Fibroblast of lung (primary cell): ENCODE measurements around the gene MYPN. TPM values are rescaled to one million over a fixed set of nuclear protein-coding genes. Genes with fewer than 3 reads are reported as not detected.

Experiments
- DNase-seq, 2 donors: peaks; one replicate each; pipeline versions ENCODE4 v3.0.0 to v3.0.0-alpha.2; 2010; ENCODE audit warnings: low read depth in 2 of 2
- H2AFZ ChIP-seq: 2 replicates; pipeline ENCODE4 v1.5.1; 2012; ENCODE audit warnings: low read length, control low read depth, inconsistent platforms
- H3K27ac ChIP-seq: 2 replicates; pipeline ENCODE4 v1.5.1; 2011; ENCODE audit warnings: low read length, control low read depth; ENCODE audit not compliant: insufficient read depth
- H3K27me3 ChIP-seq: 2 replicates; pipeline ENCODE4 v1.5.1; 2011; ENCODE audit warnings: mild to moderate bottlenecking, low read length; ENCODE audit not compliant: control insufficient read depth, insufficient read depth
- H3K36me3 ChIP-seq: 2 replicates; pipeline ENCODE4 v1.5.1; 2011; ENCODE audit warnings: low read length; ENCODE audit not compliant: control insufficient read depth, insufficient read depth
- H3K4me1 ChIP-seq: 2 replicates; pipeline ENCODE4 v1.5.1; 2011; ENCODE audit warnings: low read length; ENCODE audit not compliant: control insufficient read depth, insufficient read depth; ENCODE audit errors: extremely low read depth
- H3K4me2 ChIP-seq: 2 replicates; pipeline ENCODE4 v1.5.1; 2011; ENCODE audit warnings: low read length, control low read depth; ENCODE audit not compliant: insufficient read depth; ENCODE audit errors: extremely low read depth
- H3K4me3 ChIP-seq, 4 experiments: fragments of 200-600 bp in 1 of 4; sonication (generic) in 1 of 4; replicated peaks in 1 of 4; 2 replicates each; pipeline ENCODE4 v1.5.1; 2011 to 2016; ENCODE audit warnings: low read length in 4 of 4, low read depth in 3 of 4, mild to moderate bottlenecking in 3 of 4, control low read depth in 2 of 4, inconsistent platforms in 1 of 4, mixed read lengths in 1 of 4; ENCODE audit not compliant: insufficient read depth in 1 of 4; ENCODE audit errors: control extremely low read depth in 1 of 4
- H3K79me2 ChIP-seq: 2 replicates; pipeline ENCODE4 v1.5.1; 2012; ENCODE audit warnings: mild to moderate bottlenecking, low read length, inconsistent platforms; ENCODE audit not compliant: control insufficient read depth, insufficient read depth
- H3K9ac ChIP-seq: 2 replicates; pipeline ENCODE4 v1.5.1; 2011; ENCODE audit warnings: mild to moderate bottlenecking, low read length, control low read depth; ENCODE audit not compliant: insufficient read depth
- H3K9me3 ChIP-seq: 2 replicates; pipeline ENCODE4 v1.5.1; 2012; ENCODE audit warnings: low read depth, low read length; ENCODE audit not compliant: control insufficient read depth, insufficient read depth
- H4K20me1 ChIP-seq: 2 replicates; pipeline ENCODE4 v1.5.1; 2011; ENCODE audit warnings: low read length; ENCODE audit not compliant: control insufficient read depth, insufficient read depth; ENCODE audit errors: extremely low read depth
- EZH2 ChIP-seq: IDR thresholded peaks from 2 replicates; pipeline ENCODE4 v1.5.1; 2012; ENCODE audit warnings: low read length, control low read depth, mild to moderate bottlenecking; ENCODE audit errors: missing control alignments
- polyA plus RNA-seq, 2 donors: library from polyadenylated mRNA; depleted of rRNA in 1 of 2; stranded (reverse) in 1 of 2; unstranded in 1 of 2; fragments of >200 nt; gene quantifications; 2 replicates each; pipeline ENCODE4 v1.2.1, GENCODE V29; 2011 to 2012; ENCODE audit warnings: missing spikeins in 1 of 2
- total RNA-seq: library from RNA; depleted of rRNA; stranded (reverse); fragments of >200 nt; gene quantifications from 2 replicates; pipeline ENCODE4 v1.2.1, GENCODE V29; 2014
- TF ChIP-seq, protein P1 (sequence below), 2 donors: IDR thresholded peaks in 1 of 2; conservative IDR thresholded peaks in 1 of 2; 1 replicate in 1 of 2; 2 replicates in 1 of 2; pipeline ENCODE4 v1.5.1; 2011 to 2012; ENCODE audit warnings: low read length in 2 of 2, control low read depth in 1 of 2, inconsistent platforms in 1 of 2, low read depth in 1 of 2, mild to moderate bottlenecking in 1 of 2

Gene MYPN
- total and polyA plus RNA-seq, 2 donors (not counting 1 experiment from before 2014, with no cell fraction given): 0.77 to 1.2 TPM

GRCh38 chr10:68079434-68079833 lies 29.9 kb upstream of the MYPN start:
- Histone ChIP-seq H3K4me2 (no peak overlapping the region), H3K27ac (no peak overlapping the region), H3K27me3 (no peaks in the 10 kb centered on the region), H2AFZ (no peak overlapping the region), H3K36me3 (no peaks in the 10 kb centered on the region), H3K4me3 (no peak overlapping the region), H3K9me3 (no peaks in the 10 kb centered on the region), H3K79me2 (peaks cover 6% of the 10 kb centered on the region), H3K9ac (no peak overlapping the region), H3K4me1 (peaks cover 10% of the 10 kb centered on the region), H4K20me1 (no peaks in the 10 kb centered on the region)
- DNase-seq: no peak
- no peak for TF ChIP-seq EZH2

DNA sequence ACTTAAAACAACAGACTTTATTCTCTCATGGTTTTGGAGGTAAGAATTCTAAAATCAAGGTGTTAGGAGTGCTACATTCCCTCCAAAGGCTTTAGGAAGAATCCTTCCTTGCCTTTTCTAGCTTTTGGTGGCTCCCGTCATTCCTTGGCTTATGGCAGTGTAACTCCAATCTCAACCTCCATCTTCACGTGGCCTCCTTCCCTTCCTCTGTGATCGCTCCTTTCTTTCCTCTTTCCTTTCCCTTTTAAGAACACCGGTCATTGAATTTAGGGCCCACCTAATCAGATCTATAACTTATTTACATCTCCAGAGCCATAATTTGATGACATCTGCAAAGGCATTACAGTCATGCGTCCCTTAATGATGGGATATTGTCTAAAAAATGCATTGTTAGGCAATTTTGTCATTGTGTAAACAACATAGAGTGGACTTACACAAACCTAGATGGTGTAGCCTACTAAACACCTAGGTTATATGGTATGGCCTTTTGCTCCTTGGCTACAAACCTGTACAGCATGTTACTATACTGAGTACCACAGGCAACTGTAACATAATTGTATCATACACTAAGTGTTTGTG lies 28.3 kb upstream of the MYPN start:
- no peaks in the 10 kb centered on the region for H3K27me3 ChIP-seq
- H3K27ac ChIP-seq: no peak overlapping the region
- no peaks in the 10 kb centered on the region for H3K9me3 ChIP-seq
- no peak for DNase-seq
- no peaks in the 10 kb centered on the region for H4K20me1 ChIP-seq
- H3K36me3 ChIP-seq: no peaks in the 10 kb centered on the region
- no peak overlapping the region for H3K9ac ChIP-seq
- H3K4me1 ChIP-seq: peaks cover 7% of the 10 kb centered on the region
- H3K79me2 ChIP-seq: no peaks in the 10 kb centered on the region
- H3K4me2 ChIP-seq: no peak overlapping the region
- TF ChIP-seq, protein P1, sequence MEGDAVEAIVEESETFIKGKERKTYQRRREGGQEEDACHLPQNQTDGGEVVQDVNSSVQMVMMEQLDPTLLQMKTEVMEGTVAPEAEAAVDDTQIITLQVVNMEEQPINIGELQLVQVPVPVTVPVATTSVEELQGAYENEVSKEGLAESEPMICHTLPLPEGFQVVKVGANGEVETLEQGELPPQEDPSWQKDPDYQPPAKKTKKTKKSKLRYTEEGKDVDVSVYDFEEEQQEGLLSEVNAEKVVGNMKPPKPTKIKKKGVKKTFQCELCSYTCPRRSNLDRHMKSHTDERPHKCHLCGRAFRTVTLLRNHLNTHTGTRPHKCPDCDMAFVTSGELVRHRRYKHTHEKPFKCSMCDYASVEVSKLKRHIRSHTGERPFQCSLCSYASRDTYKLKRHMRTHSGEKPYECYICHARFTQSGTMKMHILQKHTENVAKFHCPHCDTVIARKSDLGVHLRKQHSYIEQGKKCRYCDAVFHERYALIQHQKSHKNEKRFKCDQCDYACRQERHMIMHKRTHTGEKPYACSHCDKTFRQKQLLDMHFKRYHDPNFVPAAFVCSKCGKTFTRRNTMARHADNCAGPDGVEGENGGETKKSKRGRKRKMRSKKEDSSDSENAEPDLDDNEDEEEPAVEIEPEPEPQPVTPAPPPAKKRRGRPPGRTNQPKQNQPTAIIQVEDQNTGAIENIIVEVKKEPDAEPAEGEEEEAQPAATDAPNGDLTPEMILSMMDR (conservative IDR thresholded peaks at IDR 0.05 in 1 of 2, IDR thresholded peaks at IDR 0.05 in 1 of 2; ENCODE audit: low read depth in 1 of 2, low read length in 2 of 2): no peak
- TF ChIP-seq EZH2: no peak
- H2AFZ ChIP-seq: peak overlapping the region; percentile 83
- H3K4me3 ChIP-seq: no peak overlapping the region

- Histone ChIP-seq H2AFZ (no peak overlapping the region), H3K9ac (no peak overlapping the region), H3K4me1 (peaks cover 10% of the 10 kb centered on the region), H4K20me1 (no peaks in the 10 kb centered on the region), H3K9me3 (no peaks in the 10 kb centered on the region), H3K27ac (no peak overlapping the region), H3K27me3 (no peaks in the 10 kb centered on the region), H3K79me2 (no peaks in the 10 kb centered on the region), H3K4me2 (no peak overlapping the region), H3K4me3 (no peak overlapping the region), H3K36me3 (no peaks in the 10 kb centered on the region)
- TF ChIP-seq, protein P1 (conservative IDR thresholded peaks at IDR 0.05 in 1 of 2, IDR thresholded peaks at IDR 0.05 in 1 of 2; ENCODE audit: low read depth in 1 of 2, low read length in 2 of 2): no peak
- TF ChIP-seq EZH2: no peak
- no peak for DNase-seq
Observed at GRCh38 chr10:68081916-68082315, 27.4 kb upstream of the MYPN start.
